Astrocyte of the cerebellum (primary cell): Measurements from ENCODE around the gene FANCC.

Source experiments
- DNase-seq: peaks from one replicate; pipeline ENCODE4 v3.0.0-alpha.2; 2011; ENCODE audit warnings: low read depth
- H3K4me3 ChIP-seq: 2 replicates; pipeline ENCODE4 v1.5.1; 2011; ENCODE audit warnings: mild to moderate bottlenecking, low read depth, low read length, moderate library complexity
- CTCF ChIP-seq: IDR thresholded peaks from 2 replicates; pipeline ENCODE4 v1.5.1; 2012; ENCODE audit warnings: low read length, low read depth, moderate library complexity, mild to moderate bottlenecking; ENCODE audit errors: missing control alignments
- in situ Hi-C: cut with HindIII; loops from 2 replicates; pipeline ENCODE4 v1.10.0; 2017; ENCODE audit warnings: low sequenced_read_pairs

The FANCC gene

GRCh38 chr9:95085036-95085770 lies 232.3 kb downstream of the FANCC start:
- no peak for DNase-seq
- no peak overlapping the region for H3K4me3 ChIP-seq
- no peak for TF ChIP-seq CTCF
- in situ Hi-C loops: no loop called here

GRCh38 chr9:95084254-95084934 lies 233.1 kb downstream of the FANCC start:
- TF ChIP-seq CTCF: no peak
- no peak for DNase-seq
- in situ Hi-C loops: no loop called here
- H3K4me3 ChIP-seq: no peak overlapping the region

- no peak for DNase-seq
- in situ Hi-C loops: no loop called here
- no peak overlapping the region for H3K4me3 ChIP-seq
- no peak for TF ChIP-seq CTCF
Measured at GRCh38 chr9:95083086-95083768, 234.3 kb downstream of the FANCC start.

GRCh38 chr9:95082401-95083084 lies 235.0 kb downstream of the FANCC start:
- no peak for TF ChIP-seq CTCF
- in situ Hi-C loops: no loop called here
- H3K4me3 ChIP-seq: no peak overlapping the region
- no peak for DNase-seq

- in situ Hi-C loops: no loop called here
- no peak for TF ChIP-seq CTCF
- no peak for DNase-seq
Measured at GRCh38 chr9:95081998-95082397, 235.5 kb downstream of the FANCC start.

GRCh38 chr9:95080961-95081647 lies 236.4 kb downstream of the FANCC start:
- H3K4me3 ChIP-seq: no peak overlapping the region
- TF ChIP-seq CTCF: no peak
- in situ Hi-C loops: no loop called here
- DNase-seq: no peak

More at GRCh38 chr9:95081998-95082397, 235.5 kb downstream of the FANCC start:
- no peak overlapping the region for H3K4me3 ChIP-seq
